Omental fat pad (tissue), 4 donors: ENCODE data around the gene ABHD10. TPM values are rescaled to one million over a fixed set of nuclear protein-coding genes. Genes with fewer than 3 reads are reported as not detected.

Experiments used
- ATAC-seq: fragments of 150-250 bp; one replicate; pipeline ENCODE4 v1.9.1; 2016; ENCODE audit warnings: mild to moderate bottlenecking, moderate library complexity; ENCODE audit not compliant: low FRiP score
- DNase-seq: peaks from one replicate; pipeline ENCODE4 v3.0.0-alpha.2; 2019; ENCODE audit warnings: low spot score
- CTCF ChIP-seq, 3 donors: fragments of 450-650 bp; IDR thresholded peaks; one replicate each; pipeline ENCODE4 v1.5.1; 2016 to 2017; ENCODE audit warnings: antibody characterized with exemption in 3 of 3, mild to moderate bottlenecking in 3 of 3, moderate library complexity in 2 of 3
- total RNA-seq, 4 donors: library from RNA; depleted of rRNA; stranded (reverse); fragments of >200 nt; gene quantifications; one replicate each; pipeline ENCODE4 v1.1.0, GENCODE V29; 2016

ABHD10 gene
- total RNA-seq, 4 donors from 2014 or later: 9.5 to 27.4 (median 17.3) TPM

- ATAC-seq: no peak
- TF ChIP-seq CTCF (IDR thresholded peaks at IDR 0.05): no peak
Observed at GRCh38 chr3:111970376-111970775, 8.4 kb upstream of the ABHD10 start.

GRCh38 chr3:111971533-111972130 lies 7.2 kb upstream of the ABHD10 start:
- no peak for TF ChIP-seq CTCF (IDR thresholded peaks at IDR 0.05)
- DNase-seq: no peak
- no peak for ATAC-seq

More at GRCh38 chr3:111970376-111970775, 8.4 kb upstream of the ABHD10 start:
- no peak for DNase-seq

GRCh38 chr3:111972891-111973290 lies 5.9 kb upstream of the ABHD10 start:
- no peak for DNase-seq
- ATAC-seq: no peak
- TF ChIP-seq CTCF (IDR thresholded peaks at IDR 0.05): no peak

GRCh38 chr3:111975131-111975530 lies 3.7 kb upstream of the ABHD10 start:
- no peak for ATAC-seq
- no peak for DNase-seq
- TF ChIP-seq CTCF (IDR thresholded peaks at IDR 0.05): no peak

- ATAC-seq: no peak
- TF ChIP-seq CTCF (IDR thresholded peaks at IDR 0.05): no peak
Observed at GRCh38 chr3:111976254-111976653, 2.6 kb upstream of the ABHD10 start.

GRCh38 chr3:111979434-111980038 lies 710 bp downstream of the ABHD10 start:
- ATAC-seq (peak; percentile 24), DNase-seq (no peak)
- no peak for TF ChIP-seq CTCF (IDR thresholded peaks at IDR 0.05)

More at GRCh38 chr3:111976254-111976653, 2.6 kb upstream of the ABHD10 start:
- DNase-seq: no peak
